Stimulated activated CD4-positive, alpha-beta T cell treated with anti-CD3 and anti-CD28 coated beads, Interleukin-4, amount 100 ng/mL, for 1 hour (primary cell): ENCODE measurements around the gene APOL5.
"Not testable (repeated sequence)": the region's sequence is repeated elsewhere in the genome, so short reads cannot be mapped to it uniquely, and the experiment has no call there.

Experiments used
- DNase-seq: peaks from one replicate; pipeline ENCODE4 v3.0.0-alpha.2; 2020

Gene APOL5

GRCh38 chr22:35712672-35713071 lies 5.0 kb upstream of the APOL5 start:
- DNase-seq = no peak

- DNase-seq = no peak
Observed at GRCh38 chr22:35719212-35719875, 1.7 kb downstream of the APOL5 start.

- DNase-seq = no peak
Observed at GRCh38 chr22:35721960-35722359, 4.3 kb downstream of the APOL5 start.

- no peak for DNase-seq
Observed at GRCh38 chr22:35725521-35725920, 7.8 kb downstream of the APOL5 start.

- no peak for DNase-seq
Observed at GRCh38 chr22:35726398-35726797, 8.7 kb downstream of the APOL5 start.

GRCh38 chr22:35726933-35727332 lies 9.3 kb downstream of the APOL5 start:
- no peak for DNase-seq

- no peak for DNase-seq
Observed at GRCh38 chr22:35727436-35727835, 9.8 kb downstream of the APOL5 start.

GRCh38 chr22:35728639-35729308 lies 11.1 kb downstream of the APOL5 start:
- no peak for DNase-seq

- no peak for DNase-seq
Observed at GRCh38 chr22:35729309-35729698, 11.6 kb downstream of the APOL5 start.

GRCh38 chr22:35731321-35731720 lies 13.6 kb downstream of the APOL5 start:
- no peak for DNase-seq

GRCh38 chr22:35732116-35732515 lies 14.4 kb downstream of the APOL5 start:
- DNase-seq = no peak

- no peak for DNase-seq
Observed at GRCh38 chr22:35733036-35733435, 15.4 kb downstream of the APOL5 start.

- no peak for DNase-seq
Observed at GRCh38 chr22:35733791-35734516, 16.3 kb downstream of the APOL5 start.

- DNase-seq = no peak
Observed at GRCh38 chr22:35734517-35734827, 16.8 kb downstream of the APOL5 start.

- no peak for DNase-seq
Observed at GRCh38 chr22:35735542-35735941, 17.9 kb downstream of the APOL5 start.

GRCh38 chr22:35736166-35736565 lies 18.5 kb downstream of the APOL5 start:
- DNase-seq = no peak

- no peak for DNase-seq
Observed at GRCh38 chr22:35736701-35737100, 19.0 kb downstream of the APOL5 start.

GRCh38 chr22:35737886-35738285 lies 20.2 kb downstream of the APOL5 start:
- not testable (repeated sequence) for DNase-seq

GRCh38 chr22:35739076-35739930 lies 21.6 kb downstream of the APOL5 start:
- peak; percentile 5 for DNase-seq

GRCh38 chr22:35739931-35740380 lies 22.3 kb downstream of the APOL5 start:
- DNase-seq = no peak

GRCh38 chr22:35740616-35741015 lies 22.9 kb downstream of the APOL5 start:
- DNase-seq = no peak

- DNase-seq = no peak
Observed at GRCh38 chr22:35742342-35743100, 24.8 kb downstream of the APOL5 start.
